Vagina (tissue), 2 donors: ENCODE results near the gene TNS3.

Source experiments
- POLR2A ChIP-seq, 2 donors: fragments of 450-650 bp; IDR thresholded peaks; one replicate each; pipeline ENCODE4 v1.6.1; 2017; ENCODE audit warnings: antibody characterized with exemption in 2 of 2, mild to moderate bottlenecking in 2 of 2, moderate library complexity in 2 of 2
- POLR2AphosphoS5 ChIP-seq, 2 donors: sonication (generic); formaldehyde crosslinking; IDR thresholded peaks; one replicate each; pipeline ENCODE4 v1.9.0; 2017; ENCODE audit warnings: antibody characterized with exemption in 2 of 2, mild to moderate bottlenecking in 2 of 2, low read depth in 1 of 2; ENCODE audit not compliant: insufficient read depth in 1 of 2
- TF ChIP-seq, protein P1 (sequence below), 3 experiments: fragments of 450-650 bp in 2 of 3; fragments of 200-600 bp in 1 of 3; sonication (generic) in 1 of 3; IDR thresholded peaks; one replicate each; pipeline ENCODE4 v1.5.1; 2017 to 2019; ENCODE audit warnings: antibody characterized with exemption in 3 of 3, mild to moderate bottlenecking in 2 of 3, moderate library complexity in 2 of 3

DNA sequence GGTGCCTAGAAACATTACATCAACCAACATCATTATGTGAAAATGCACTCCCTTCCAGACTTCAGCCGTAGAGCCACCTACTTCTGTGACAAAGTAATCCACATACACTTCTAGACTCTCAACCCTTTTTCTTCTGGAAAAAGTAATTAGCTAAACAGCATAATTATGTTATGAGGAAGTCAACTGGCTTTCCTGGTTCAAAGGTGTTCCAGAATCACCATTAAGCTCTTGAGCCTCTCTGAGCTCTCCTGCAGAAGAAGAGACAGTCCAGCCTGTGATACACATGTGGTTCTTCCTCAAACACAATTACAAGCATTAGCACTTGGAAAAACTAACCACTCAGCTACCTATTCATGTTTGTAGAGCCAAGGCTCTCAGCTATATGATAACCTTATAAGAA is 52.5 kb downstream of the TNS3 start:
- no peak for TF ChIP-seq POLR2AphosphoS5 (IDR thresholded peaks at IDR 0.05; ENCODE audit: insufficient read depth in 1 of 2, low read depth in 1 of 2)
- TF ChIP-seq POLR2A (IDR thresholded peaks at IDR 0.05), result no peak
- TF ChIP-seq, protein P1, sequence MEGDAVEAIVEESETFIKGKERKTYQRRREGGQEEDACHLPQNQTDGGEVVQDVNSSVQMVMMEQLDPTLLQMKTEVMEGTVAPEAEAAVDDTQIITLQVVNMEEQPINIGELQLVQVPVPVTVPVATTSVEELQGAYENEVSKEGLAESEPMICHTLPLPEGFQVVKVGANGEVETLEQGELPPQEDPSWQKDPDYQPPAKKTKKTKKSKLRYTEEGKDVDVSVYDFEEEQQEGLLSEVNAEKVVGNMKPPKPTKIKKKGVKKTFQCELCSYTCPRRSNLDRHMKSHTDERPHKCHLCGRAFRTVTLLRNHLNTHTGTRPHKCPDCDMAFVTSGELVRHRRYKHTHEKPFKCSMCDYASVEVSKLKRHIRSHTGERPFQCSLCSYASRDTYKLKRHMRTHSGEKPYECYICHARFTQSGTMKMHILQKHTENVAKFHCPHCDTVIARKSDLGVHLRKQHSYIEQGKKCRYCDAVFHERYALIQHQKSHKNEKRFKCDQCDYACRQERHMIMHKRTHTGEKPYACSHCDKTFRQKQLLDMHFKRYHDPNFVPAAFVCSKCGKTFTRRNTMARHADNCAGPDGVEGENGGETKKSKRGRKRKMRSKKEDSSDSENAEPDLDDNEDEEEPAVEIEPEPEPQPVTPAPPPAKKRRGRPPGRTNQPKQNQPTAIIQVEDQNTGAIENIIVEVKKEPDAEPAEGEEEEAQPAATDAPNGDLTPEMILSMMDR (IDR thresholded peaks at IDR 0.05), result no peak
